ENCODE measurements around the gene RAF1.

The RAF1 gene

GRCh38 chr3:12590096-12590495 lies 73.8 kb downstream of the RAF1 start:
- peak; percentile 67 to 77 for DNase-seq

- DNase-seq, result no peak
Measured at GRCh38 chr3:12588039-12589009, 75.6 kb downstream of the RAF1 start.

GRCh38 chr3:12586403-12586802 lies 77.5 kb downstream of the RAF1 start:
- no peak for DNase-seq

GRCh38 chr3:12585970-12586369 lies 77.9 kb downstream of the RAF1 start:
- DNase-seq, result no peak

GRCh38 chr3:12585181-12585580 lies 78.7 kb downstream of the RAF1 start:
- DNase-seq, result no peak

GRCh38 chr3:12584083-12584482 lies 79.8 kb downstream of the RAF1 start:
- DNase-seq, result no peak

- DNase-seq, result no peak
Measured at GRCh38 chr3:12583280-12583679, 80.6 kb downstream of the RAF1 start.

- no peak for DNase-seq
Measured at GRCh38 chr3:12582730-12583129, 81.2 kb downstream of the RAF1 start.

- peak; percentile 57 to 81 for DNase-seq
Measured at GRCh38 chr3:12579905-12580304, 84.0 kb downstream of the RAF1 start.

- no peak for DNase-seq
Measured at GRCh38 chr3:12579456-12579855, 84.5 kb downstream of the RAF1 start.

GRCh38 chr3:12578742-12579141 lies 85.2 kb downstream of the RAF1 start:
- DNase-seq, result no peak

GRCh38 chr3:12577379-12577778 lies 86.5 kb downstream of the RAF1 start:
- no peak for DNase-seq

- DNase-seq, result no peak
Measured at GRCh38 chr3:12574661-12575060, 89.3 kb downstream of the RAF1 start.

GRCh38 chr3:12574131-12574530 lies 89.8 kb downstream of the RAF1 start:
- DNase-seq, result no peak

- DNase-seq, result no peak
Measured at GRCh38 chr3:12571986-12572385, 91.9 kb downstream of the RAF1 start.

GRCh38 chr3:12569836-12570235 lies 94.1 kb downstream of the RAF1 start:
- peak in 1 of 2 donors; percentile 20 for DNase-seq

GRCh38 chr3:12568747-12569146 lies 95.2 kb downstream of the RAF1 start:
- DNase-seq, result no peak

GRCh38 chr3:12566976-12567375 lies 96.9 kb downstream of the RAF1 start:
- DNase-seq, result no peak

- DNase-seq, result no peak
Measured at GRCh38 chr3:12562451-12562850, 101.5 kb downstream of the RAF1 start.

GRCh38 chr3:12561397-12561796 lies 102.5 kb downstream of the RAF1 start:
- no peak for DNase-seq

- peak; percentile 24 to 32 for DNase-seq
Measured at GRCh38 chr3:12560505-12561190, 103.3 kb downstream of the RAF1 start.

GRCh38 chr3:12559520-12559919 lies 104.4 kb downstream of the RAF1 start:
- no peak for DNase-seq

GRCh38 chr3:12558706-12559105 lies 105.2 kb downstream of the RAF1 start:
- no peak for DNase-seq

All from inflammatory macrophage (primary cell).